ENCODE results near the gene AMER3. TPM values are rescaled to one million over a fixed set of nuclear protein-coding genes. Genes with fewer than 3 reads are reported as not detected.

AMER3 gene
- total and polyA plus RNA-seq, 2 experiments from 2014 or later, result 0.05 to 1.00 TPM

DNA sequence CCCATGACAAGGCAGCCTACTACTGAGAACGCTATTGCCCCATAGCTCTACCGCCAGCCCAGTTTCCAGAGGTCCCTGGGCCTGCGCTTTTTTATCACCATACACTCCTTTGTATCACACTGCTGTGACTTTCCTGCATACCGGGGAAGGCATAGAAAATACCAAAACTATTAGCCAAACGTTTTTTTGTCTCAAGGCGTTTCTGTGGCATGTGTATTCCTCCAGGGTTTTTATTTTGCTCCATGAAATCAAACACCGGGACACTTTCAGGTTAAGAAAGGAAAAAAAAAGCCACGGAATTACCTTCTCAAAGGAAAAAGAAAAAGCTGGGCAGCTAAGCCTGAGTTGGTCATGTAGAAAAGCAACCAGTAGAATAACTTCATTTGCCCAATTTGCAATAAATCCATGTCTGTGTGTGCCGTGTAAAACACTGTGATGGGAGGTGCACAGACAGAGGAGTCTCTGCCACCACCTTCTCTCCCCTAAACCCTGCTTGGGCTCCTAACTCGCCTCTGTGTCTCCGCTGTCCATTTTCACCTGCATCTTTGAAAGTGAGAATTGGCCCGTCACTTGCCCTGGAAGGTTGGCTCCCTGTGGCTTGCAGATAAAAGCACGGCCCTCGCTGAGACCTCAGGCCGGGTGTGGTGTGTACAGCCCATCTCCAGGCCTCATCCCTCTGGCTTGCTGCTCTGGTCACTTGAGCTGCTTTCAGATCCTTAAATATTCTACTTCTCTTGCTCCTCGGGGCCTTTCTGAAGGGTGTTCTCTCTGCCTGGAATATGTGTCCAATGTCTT, 1.7 kb downstream of the AMER3 start:
- no peak for DNase-seq (ENCODE audit: low spot score)
- no peaks in the 10 kb centered on the region for H4K20me1 ChIP-seq (ENCODE audit: insufficient read depth, poor library complexity, severe bottlenecking)
- H2AFZ ChIP-seq, result no peak overlapping the region
- no peaks in the 10 kb centered on the region for H3K4me1 ChIP-seq (ENCODE audit: insufficient read depth)
- H3K27me3 ChIP-seq, result peaks cover 39% of the 10 kb centered on the region
- WGBS (ENCODE audit: low lambda C conversion rate, missing lambda C conversion rate), result 56% methylated on average over 16 of the region's 16 CpGs
- H3K27ac ChIP-seq, result no peak overlapping the region
- H3K9me3 ChIP-seq (ENCODE audit: low read depth), result no peaks in the 10 kb centered on the region
- no peaks in the 10 kb centered on the region for H3K36me3 ChIP-seq (replicated peaks; ENCODE audit: insufficient read depth, low read depth)
- H3K9me2 ChIP-seq (replicated peaks; ENCODE audit: insufficient read depth), result no peaks in the 10 kb centered on the region
- H3K79me2 ChIP-seq, result no peaks in the 10 kb centered on the region
- no peak overlapping the region for H3K4me3 ChIP-seq
- H3K4me2 ChIP-seq, result peak overlapping the region; percentile 97
- no peak for TF ChIP-seq CTCF (IDR thresholded peaks at IDR 0.05; ENCODE audit: poor library complexity)
- no peak for TF ChIP-seq EZH2 (IDR thresholded peaks at IDR 0.05; ENCODE audit: borderline replicate concordance)
- no peak for TF ChIP-seq EZH2phosphoT487 (IDR thresholded peaks at IDR 0.05; ENCODE audit: low read depth, severe bottlenecking, unreplicated experiment)

- WGBS (ENCODE audit: low lambda C conversion rate, missing lambda C conversion rate), result 80% methylated on average over 10 of the region's 10 CpGs
- H2AFZ ChIP-seq, result no peak overlapping the region
- no peak for DNase-seq (ENCODE audit: low spot score)
- TF ChIP-seq CTCF (IDR thresholded peaks at IDR 0.05; ENCODE audit: poor library complexity) (no peak), EZH2 (IDR thresholded peaks at IDR 0.05; ENCODE audit: borderline replicate concordance) (no peak), EZH2phosphoT487 (IDR thresholded peaks at IDR 0.05; ENCODE audit: low read depth, severe bottlenecking, unreplicated experiment) (no peak)
- H4K20me1 ChIP-seq (ENCODE audit: insufficient read depth, poor library complexity, severe bottlenecking), result no peaks in the 10 kb centered on the region
- H3K4me2 ChIP-seq, result no peak overlapping the region
- no peaks in the 10 kb centered on the region for H3K36me3 ChIP-seq (replicated peaks; ENCODE audit: insufficient read depth, low read depth)
- H3K9me2 ChIP-seq (replicated peaks; ENCODE audit: insufficient read depth), result no peaks in the 10 kb centered on the region
- no peak overlapping the region for H3K4me3 ChIP-seq
- no peak overlapping the region for H3K27ac ChIP-seq
- no peaks in the 10 kb centered on the region for H3K4me1 ChIP-seq (ENCODE audit: insufficient read depth)
- no peaks in the 10 kb centered on the region for H3K79me2 ChIP-seq
- peaks cover 30% of the 10 kb centered on the region for H3K27me3 ChIP-seq
- no peaks in the 10 kb centered on the region for H3K9me3 ChIP-seq (ENCODE audit: low read depth)
These were observed 4.8 kb downstream of the AMER3 start for GRCh38 chr2:130759906-130760753.

- H3K9me3 ChIP-seq (ENCODE audit: low read depth), result no peaks in the 10 kb centered on the region
- no peaks in the 10 kb centered on the region for H3K9me2 ChIP-seq (replicated peaks; ENCODE audit: insufficient read depth)
- no peaks in the 10 kb centered on the region for H3K36me3 ChIP-seq (replicated peaks; ENCODE audit: insufficient read depth, low read depth)
- no peaks in the 10 kb centered on the region for H3K79me2 ChIP-seq
- no peak for DNase-seq (ENCODE audit: low spot score)
- no peak overlapping the region for H3K4me2 ChIP-seq
- no peaks in the 10 kb centered on the region for H4K20me1 ChIP-seq (ENCODE audit: insufficient read depth, poor library complexity, severe bottlenecking)
- no peaks in the 10 kb centered on the region for H3K4me1 ChIP-seq (ENCODE audit: insufficient read depth)
- H3K27me3 ChIP-seq, result peaks cover 23% of the 10 kb centered on the region
- TF ChIP-seq EZH2 (IDR thresholded peaks at IDR 0.05; ENCODE audit: borderline replicate concordance) (no peak), CTCF (IDR thresholded peaks at IDR 0.05; ENCODE audit: poor library complexity) (no peak)
- WGBS (ENCODE audit: low lambda C conversion rate, missing lambda C conversion rate), result 89% methylated on average over 14 of the region's 14 CpGs
- no peak overlapping the region for H2AFZ ChIP-seq
- H3K4me3 ChIP-seq, result no peak overlapping the region
- no peak overlapping the region for H3K27ac ChIP-seq
These were observed 5.7 kb downstream of the AMER3 start for GRCh38 chr2:130760754-130761751.

Data from hepatocyte (in vitro differentiated cells).